Measurements from ENCODE around the gene MAP7D1.
"Not testable (repeated sequence)": the region's sequence is repeated elsewhere in the genome, so short reads cannot be mapped to it uniquely, and the experiment has no call there.

MAP7D1 gene

DNA sequence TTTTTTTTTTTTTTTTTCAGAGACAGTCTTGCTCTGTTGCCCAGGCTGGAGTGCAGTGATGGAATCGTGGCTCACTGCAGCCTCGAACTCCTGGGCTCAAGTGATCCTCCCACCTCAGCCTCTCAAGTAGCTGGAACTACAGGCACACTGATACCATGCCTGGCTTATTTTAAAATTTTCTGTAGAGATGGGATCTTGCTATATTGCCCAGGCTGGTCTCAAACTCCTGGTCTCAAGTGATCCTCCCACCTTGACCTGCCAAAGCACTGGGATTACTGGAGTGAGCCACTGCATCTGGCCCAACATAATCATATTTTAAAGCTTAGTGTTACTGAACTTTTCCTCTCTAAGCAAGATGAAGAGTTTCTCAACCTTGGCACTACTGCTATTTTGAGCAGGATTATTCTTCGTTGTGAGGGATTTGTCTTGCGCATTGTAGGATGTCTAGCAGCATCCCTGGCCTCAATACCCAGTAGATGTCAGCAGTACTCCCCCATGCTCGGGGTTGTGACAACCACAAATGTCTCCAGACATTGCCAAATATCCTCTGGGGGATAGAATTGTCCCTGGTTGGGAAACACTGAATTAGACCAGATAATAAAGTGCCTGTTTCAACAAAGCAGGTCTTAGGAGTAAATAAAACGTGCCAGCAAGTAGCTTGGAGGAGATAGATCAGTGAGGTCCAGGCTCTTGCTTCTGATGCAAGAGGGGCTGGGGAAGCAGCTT lies 53.2 kb downstream of the MAP7D1 start:
- DNase-seq (ENCODE audit: extremely low read depth, insufficient read length): no peak
- H3K4me3 ChIP-seq (replicated peaks; ENCODE audit: low read depth, low read length): no peak overlapping the region
- no peaks in the 10 kb centered on the region for H3K27me3 ChIP-seq (replicated peaks; ENCODE audit: control insufficient read depth, insufficient read depth, low read length)
- H3K36me3 ChIP-seq (ENCODE audit: control insufficient read depth, insufficient read depth, low read length): no peaks in the 10 kb centered on the region
- TF ChIP-seq, protein P1, sequence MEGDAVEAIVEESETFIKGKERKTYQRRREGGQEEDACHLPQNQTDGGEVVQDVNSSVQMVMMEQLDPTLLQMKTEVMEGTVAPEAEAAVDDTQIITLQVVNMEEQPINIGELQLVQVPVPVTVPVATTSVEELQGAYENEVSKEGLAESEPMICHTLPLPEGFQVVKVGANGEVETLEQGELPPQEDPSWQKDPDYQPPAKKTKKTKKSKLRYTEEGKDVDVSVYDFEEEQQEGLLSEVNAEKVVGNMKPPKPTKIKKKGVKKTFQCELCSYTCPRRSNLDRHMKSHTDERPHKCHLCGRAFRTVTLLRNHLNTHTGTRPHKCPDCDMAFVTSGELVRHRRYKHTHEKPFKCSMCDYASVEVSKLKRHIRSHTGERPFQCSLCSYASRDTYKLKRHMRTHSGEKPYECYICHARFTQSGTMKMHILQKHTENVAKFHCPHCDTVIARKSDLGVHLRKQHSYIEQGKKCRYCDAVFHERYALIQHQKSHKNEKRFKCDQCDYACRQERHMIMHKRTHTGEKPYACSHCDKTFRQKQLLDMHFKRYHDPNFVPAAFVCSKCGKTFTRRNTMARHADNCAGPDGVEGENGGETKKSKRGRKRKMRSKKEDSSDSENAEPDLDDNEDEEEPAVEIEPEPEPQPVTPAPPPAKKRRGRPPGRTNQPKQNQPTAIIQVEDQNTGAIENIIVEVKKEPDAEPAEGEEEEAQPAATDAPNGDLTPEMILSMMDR (IDR thresholded peaks at IDR 0.05; ENCODE audit: insufficient read depth, low read length, poor library complexity, severe bottlenecking): no peak

DNA sequence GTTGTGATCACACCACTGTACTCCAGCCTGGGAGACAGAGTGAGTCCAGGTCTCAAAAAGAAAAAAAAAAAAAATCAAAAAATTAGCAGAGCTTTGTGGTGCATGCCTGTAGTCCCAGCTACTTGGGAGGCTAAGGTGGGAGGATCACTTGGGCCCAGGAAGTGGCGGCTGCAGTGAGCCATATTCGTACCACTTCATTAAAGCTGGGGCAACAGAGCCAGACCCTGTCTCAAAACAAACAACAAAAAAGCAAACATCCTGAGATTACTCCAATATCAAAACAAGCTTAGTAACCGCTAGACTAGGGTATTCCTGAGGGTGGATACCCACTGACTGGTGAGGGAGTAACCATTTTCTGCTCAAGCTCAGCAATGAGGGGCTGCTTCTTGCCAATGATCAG lies 55.3 kb downstream of the MAP7D1 start:
- no peak overlapping the region for H3K4me3 ChIP-seq (replicated peaks; ENCODE audit: low read depth, low read length)
- TF ChIP-seq, protein P1 (IDR thresholded peaks at IDR 0.05; ENCODE audit: insufficient read depth, low read length, poor library complexity, severe bottlenecking): no peak
- no peaks in the 10 kb centered on the region for H3K36me3 ChIP-seq (ENCODE audit: control insufficient read depth, insufficient read depth, low read length)

DNA sequence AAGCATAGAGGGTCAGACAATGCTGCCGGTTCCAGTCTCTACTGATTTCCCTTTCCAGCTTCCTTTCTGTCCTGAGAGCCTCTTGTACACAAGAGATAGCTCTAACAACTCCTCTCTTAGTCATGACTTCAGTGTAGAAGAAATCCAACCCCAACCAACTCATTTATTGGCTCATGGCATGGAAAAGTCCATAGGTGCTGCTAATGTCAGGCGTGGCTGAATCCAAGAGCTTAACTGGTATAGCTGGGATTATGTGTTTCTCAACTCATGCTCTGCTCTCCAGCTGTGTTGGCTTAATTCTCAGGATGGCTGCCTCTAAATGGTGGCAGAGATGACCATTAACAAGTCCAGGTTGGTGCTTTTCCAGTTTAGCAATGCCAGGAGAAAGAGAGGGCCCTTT lies 55.9 kb downstream of the MAP7D1 start:
- DNase-seq (ENCODE audit: extremely low read depth, insufficient read length): no peak
- TF ChIP-seq, protein P1 (IDR thresholded peaks at IDR 0.05; ENCODE audit: insufficient read depth, low read length, poor library complexity, severe bottlenecking): no peak
- no peak overlapping the region for H3K4me3 ChIP-seq (replicated peaks; ENCODE audit: low read depth, low read length)
- H3K27me3 ChIP-seq (replicated peaks; ENCODE audit: control insufficient read depth, insufficient read depth, low read length): no peaks in the 10 kb centered on the region
- no peaks in the 10 kb centered on the region for H3K36me3 ChIP-seq (ENCODE audit: control insufficient read depth, insufficient read depth, low read length)

More for the DNA sequence above, 55.3 kb downstream of the MAP7D1 start:
- no peaks in the 10 kb centered on the region for H3K27me3 ChIP-seq (replicated peaks; ENCODE audit: control insufficient read depth, insufficient read depth, low read length)
- no peak for DNase-seq (ENCODE audit: extremely low read depth, insufficient read length)

DNA sequence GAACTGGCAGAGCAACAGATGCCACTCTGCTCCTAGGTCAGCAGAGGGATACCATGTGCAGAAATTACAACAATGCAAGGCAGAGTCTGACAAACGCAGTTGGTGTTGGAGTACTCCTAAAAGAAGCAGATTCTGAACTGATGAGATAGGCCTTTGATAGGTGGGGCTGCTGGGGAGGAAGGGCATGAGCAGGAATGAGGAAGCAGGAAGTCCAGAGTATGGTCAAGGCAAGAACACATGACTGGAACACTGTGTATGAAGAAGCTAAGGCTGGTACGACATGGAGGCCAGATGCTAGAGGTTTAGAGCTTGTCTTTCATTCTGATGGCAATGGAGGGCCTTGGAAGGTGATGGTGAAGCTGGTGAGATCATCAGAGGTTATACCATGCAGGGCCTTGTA lies 56.8 kb downstream of the MAP7D1 start:
- TF ChIP-seq, protein P1 (IDR thresholded peaks at IDR 0.05; ENCODE audit: insufficient read depth, low read length, poor library complexity, severe bottlenecking): no peak
- no peaks in the 10 kb centered on the region for H3K27me3 ChIP-seq (replicated peaks; ENCODE audit: control insufficient read depth, insufficient read depth, low read length)
- DNase-seq (ENCODE audit: extremely low read depth, insufficient read length): no peak
- no peak overlapping the region for H3K4me3 ChIP-seq (replicated peaks; ENCODE audit: low read depth, low read length)
- H3K36me3 ChIP-seq (ENCODE audit: control insufficient read depth, insufficient read depth, low read length): no peaks in the 10 kb centered on the region

DNA sequence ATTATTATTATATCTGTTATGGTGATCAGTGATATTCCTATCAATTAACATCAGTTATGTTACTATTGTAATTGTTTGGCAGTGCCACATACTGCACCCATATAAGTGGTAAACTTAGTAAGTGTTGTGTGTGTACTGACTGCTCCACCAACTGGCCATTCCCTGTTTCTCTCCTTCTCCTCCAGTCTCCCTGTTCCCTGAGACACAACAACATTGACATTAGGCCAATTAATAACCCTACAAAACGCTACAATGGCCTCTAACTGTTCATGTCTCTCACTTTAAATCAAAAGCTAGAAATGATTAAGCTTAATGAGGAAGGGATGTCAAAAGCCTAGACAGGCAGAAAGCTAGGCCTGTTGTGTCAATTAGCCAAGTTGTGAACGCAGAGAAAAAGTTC lies 61.7 kb downstream of the MAP7D1 start:
- no peaks in the 10 kb centered on the region for H3K27me3 ChIP-seq (replicated peaks; ENCODE audit: control insufficient read depth, insufficient read depth, low read length)
- no peaks in the 10 kb centered on the region for H3K36me3 ChIP-seq (ENCODE audit: control insufficient read depth, insufficient read depth, low read length)
- TF ChIP-seq, protein P1 (IDR thresholded peaks at IDR 0.05; ENCODE audit: insufficient read depth, low read length, poor library complexity, severe bottlenecking): no peak
- no peak for DNase-seq (ENCODE audit: extremely low read depth, insufficient read length)
- no peak overlapping the region for H3K4me3 ChIP-seq (replicated peaks; ENCODE audit: low read depth, low read length)

DNA sequence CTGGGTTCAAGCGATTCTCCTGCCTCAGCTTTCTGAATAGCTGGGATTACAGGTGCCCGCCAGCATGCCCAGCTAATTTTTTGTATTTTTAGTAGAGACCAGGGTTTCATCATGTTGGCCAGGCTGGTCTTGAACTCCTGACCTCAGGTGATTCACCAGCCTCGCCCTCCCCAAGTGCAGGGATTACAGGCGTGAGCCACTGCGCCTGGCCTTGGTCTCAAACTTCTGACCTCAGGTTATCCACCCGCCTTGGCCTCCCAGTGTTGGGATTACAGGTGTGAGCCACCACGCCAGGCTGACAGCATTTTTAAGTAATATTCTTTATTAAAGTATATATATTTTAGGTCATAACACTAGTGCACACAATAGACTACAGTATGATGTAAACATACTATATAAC lies 65.9 kb downstream of the MAP7D1 start:
- not testable (repeated sequence) for DNase-seq (ENCODE audit: extremely low read depth, insufficient read length); H3K27me3 ChIP-seq (replicated peaks; ENCODE audit: control insufficient read depth, insufficient read depth, low read length); H3K36me3 ChIP-seq (ENCODE audit: control insufficient read depth, insufficient read depth, low read length); H3K4me3 ChIP-seq (replicated peaks; ENCODE audit: low read depth, low read length)

Data from GM06990 (cell line).